ENCODE measurements around the gene MX2. TPM values are rescaled to one million over a fixed set of nuclear protein-coding genes. Genes with fewer than 3 reads are reported as not detected.

MX2 gene
- total RNA-seq, 1 donor from 2014 or later = 0.92 TPM

- Mint-ChIP-seq H3K27me3 (no peaks in the 10 kb centered on the region), H3K4me1 (ENCODE audit: unreplicated experiment) (peaks cover 5% of the 10 kb centered on the region), H3K4me3 (no peak overlapping the region), H3K36me3 (no peaks in the 10 kb centered on the region), H3K9me3 (no peaks in the 10 kb centered on the region), H3K27ac (no peak overlapping the region)
- no peak for DNase-seq (ENCODE audit: extremely low spot score, unreplicated experiment)
- no peak for TF ChIP-seq CTCF (conservative IDR thresholded peaks at IDR 0.05)
Observed at GRCh38 chr21:41443562-41443961, 81.7 kb downstream of the MX2 start.

GRCh38 chr21:41444703-41445464, 83.1 kb downstream of the MX2 start:
- Mint-ChIP-seq H3K36me3 (no peaks in the 10 kb centered on the region), H3K4me1 (ENCODE audit: unreplicated experiment) (peaks cover 5% of the 10 kb centered on the region), H3K4me3 (no peak overlapping the region), H3K27me3 (no peaks in the 10 kb centered on the region), H3K27ac (no peak overlapping the region), H3K9me3 (no peaks in the 10 kb centered on the region)
- DNase-seq (ENCODE audit: extremely low spot score, unreplicated experiment) = no peak
- TF ChIP-seq CTCF (conservative IDR thresholded peaks at IDR 0.05) = no peak

GRCh38 chr21:41445465-41445862, 83.6 kb downstream of the MX2 start:
- no peaks in the 10 kb centered on the region for H3K9me3 Mint-ChIP-seq
- no peaks in the 10 kb centered on the region for H3K27me3 Mint-ChIP-seq
- no peak for DNase-seq (ENCODE audit: extremely low spot score, unreplicated experiment)
- no peaks in the 10 kb centered on the region for H3K36me3 Mint-ChIP-seq
- peaks cover 5% of the 10 kb centered on the region for H3K4me1 Mint-ChIP-seq (ENCODE audit: unreplicated experiment)
- H3K4me3 Mint-ChIP-seq = no peak overlapping the region
- no peak for TF ChIP-seq CTCF (conservative IDR thresholded peaks at IDR 0.05)
- H3K27ac Mint-ChIP-seq = no peak overlapping the region

GRCh38 chr21:41446586-41446985, 84.8 kb downstream of the MX2 start:
- no peak overlapping the region for H3K27ac Mint-ChIP-seq
- peaks cover 5% of the 10 kb centered on the region for H3K4me1 Mint-ChIP-seq (ENCODE audit: unreplicated experiment)
- H3K9me3 Mint-ChIP-seq = no peaks in the 10 kb centered on the region
- no peak for DNase-seq (ENCODE audit: extremely low spot score, unreplicated experiment)
- no peak for TF ChIP-seq CTCF (conservative IDR thresholded peaks at IDR 0.05)
- H3K4me3 Mint-ChIP-seq = no peak overlapping the region
- no peaks in the 10 kb centered on the region for H3K36me3 Mint-ChIP-seq
- no peaks in the 10 kb centered on the region for H3K27me3 Mint-ChIP-seq

- TF ChIP-seq CTCF (conservative IDR thresholded peaks at IDR 0.05) = no peak
- no peaks in the 10 kb centered on the region for H3K36me3 Mint-ChIP-seq
- H3K4me1 Mint-ChIP-seq (ENCODE audit: unreplicated experiment) = peaks cover 5% of the 10 kb centered on the region
- H3K4me3 Mint-ChIP-seq = no peak overlapping the region
- no peaks in the 10 kb centered on the region for H3K9me3 Mint-ChIP-seq
- DNase-seq (ENCODE audit: extremely low spot score, unreplicated experiment) = no peak
- no peaks in the 10 kb centered on the region for H3K27me3 Mint-ChIP-seq
- no peak overlapping the region for H3K27ac Mint-ChIP-seq
Observed at GRCh38 chr21:41447356-41447755, 85.5 kb downstream of the MX2 start.

All from type B pancreatic cell (in vitro differentiated cells).